ENCODE results near the gene UNC5A.
"Not testable (repeated sequence)": the region's sequence is repeated elsewhere in the genome, so short reads cannot be mapped to it uniquely, and the experiment has no call there.

UNC5A gene

DNA sequence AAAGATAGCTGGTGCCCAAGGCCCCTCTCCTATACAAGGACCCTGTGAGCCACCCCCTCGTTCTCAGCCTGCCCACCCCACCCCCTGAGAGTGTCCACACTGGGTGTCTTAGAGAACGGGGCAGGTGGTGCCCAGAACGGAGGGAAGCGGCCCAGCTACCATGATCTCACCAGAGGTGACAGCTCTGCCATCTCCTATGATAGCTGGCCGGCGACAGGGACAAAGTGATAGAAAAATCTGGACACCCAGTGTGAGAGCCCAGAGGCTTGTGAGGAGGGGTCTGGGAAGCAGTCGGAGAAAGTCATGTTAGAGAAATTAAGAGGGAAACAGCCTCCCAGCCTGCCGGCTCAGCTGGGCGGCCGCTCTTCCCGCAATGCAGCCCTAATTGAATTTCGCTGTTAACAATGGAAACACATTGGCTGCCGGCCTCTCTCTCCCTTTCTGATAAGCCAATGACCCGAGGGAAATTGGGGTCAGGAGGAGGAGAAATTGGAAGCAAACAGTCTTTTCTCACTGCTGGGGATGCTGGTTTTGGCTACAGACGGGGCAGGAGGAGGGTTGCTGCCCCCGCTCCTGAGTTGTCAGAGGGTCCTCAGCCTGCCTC, 56.5 kb downstream of the UNC5A start:
- DNase-seq = no peak

DNA sequence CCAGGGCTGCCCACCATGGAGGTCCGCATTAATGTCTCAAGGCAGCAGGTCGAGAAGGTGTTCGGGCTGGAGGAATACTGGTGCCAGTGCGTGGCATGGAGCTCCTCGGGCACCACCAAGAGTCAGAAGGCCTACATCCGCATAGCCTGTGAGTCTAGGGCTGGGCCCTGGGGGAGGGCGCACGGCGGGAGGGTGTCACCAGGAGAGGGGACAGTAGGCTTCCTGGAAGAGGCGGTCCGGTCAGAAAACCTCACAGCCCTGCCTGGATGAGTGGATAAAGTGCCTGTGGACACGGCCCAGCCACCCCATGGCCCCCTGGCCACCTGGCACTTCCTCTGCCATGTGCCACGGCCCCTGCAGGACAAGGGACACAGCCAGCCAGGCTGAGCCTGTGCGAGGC, 57.8 kb downstream of the UNC5A start:
- DNase-seq = no peak

- DNase-seq = no peak
Observed at GRCh38 chr5:176868731-176869130, 58.4 kb downstream of the UNC5A start.

- no peak for DNase-seq
Observed at GRCh38 chr5:176869501-176870109, 59.2 kb downstream of the UNC5A start.

DNA sequence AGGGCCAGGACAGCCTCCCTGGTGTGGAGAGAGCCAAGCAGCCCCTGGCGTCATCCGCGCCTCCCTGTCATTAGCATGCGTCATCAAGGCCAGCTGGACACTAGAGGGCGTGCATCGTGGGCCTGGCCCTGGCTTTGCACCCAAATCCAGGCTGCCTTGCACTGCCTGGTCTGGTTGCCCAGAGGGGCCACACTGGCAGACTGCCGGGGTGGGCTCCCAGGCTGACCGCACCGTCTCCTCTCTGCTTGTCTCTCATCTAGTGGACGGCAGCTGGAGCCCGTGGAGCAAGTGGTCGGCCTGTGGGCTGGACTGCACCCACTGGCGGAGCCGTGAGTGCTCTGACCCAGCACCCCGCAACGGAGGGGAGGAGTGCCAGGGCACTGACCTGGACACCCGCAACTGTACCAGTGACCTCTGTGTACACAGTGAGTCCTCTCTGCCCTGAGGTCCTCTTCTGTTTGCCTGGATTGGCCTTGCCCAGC, 59.8 kb downstream of the UNC5A start:
- peak; percentile 57 for DNase-seq

GRCh38 chr5:176870644-176871043, 60.3 kb downstream of the UNC5A start:
- DNase-seq = not testable (repeated sequence)

DNA sequence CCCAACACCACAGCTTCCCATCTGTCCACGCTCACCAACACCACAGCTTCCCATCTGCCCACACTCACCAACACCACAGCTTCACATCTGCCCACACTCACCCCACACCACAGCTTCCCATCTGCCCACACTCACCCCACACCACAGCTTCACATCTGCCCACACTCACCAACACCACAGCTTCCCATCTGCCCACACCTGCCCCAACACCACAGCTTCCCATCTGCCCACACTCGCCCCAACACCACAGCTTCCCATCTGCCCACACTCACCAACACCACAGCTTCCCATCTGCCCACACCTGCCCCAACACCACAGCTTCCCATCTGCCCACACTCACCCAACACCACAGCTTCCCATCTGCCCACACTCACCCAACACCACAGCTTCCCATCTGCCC, 62.2 kb downstream of the UNC5A start:
- DNase-seq = not testable (repeated sequence)

DNA sequence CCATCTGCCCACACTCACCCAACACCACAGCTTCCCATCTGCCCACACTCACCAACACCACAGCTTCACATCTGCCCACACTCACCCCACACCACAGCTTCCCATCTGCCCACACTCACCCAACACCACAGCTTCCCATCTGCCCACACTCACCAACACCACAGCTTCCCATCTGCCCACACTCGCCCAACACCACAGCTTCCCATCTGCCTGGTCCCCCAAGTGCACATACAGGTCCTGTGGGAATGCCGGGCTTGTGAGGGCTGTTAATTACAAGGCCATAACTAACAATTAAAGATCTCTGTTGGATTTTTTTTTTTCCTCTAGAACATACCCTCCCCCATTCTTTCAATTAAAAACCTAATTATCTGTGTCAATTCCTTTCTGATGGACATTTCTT, 62.7 kb downstream of the UNC5A start:
- not testable (repeated sequence) for DNase-seq

DNA sequence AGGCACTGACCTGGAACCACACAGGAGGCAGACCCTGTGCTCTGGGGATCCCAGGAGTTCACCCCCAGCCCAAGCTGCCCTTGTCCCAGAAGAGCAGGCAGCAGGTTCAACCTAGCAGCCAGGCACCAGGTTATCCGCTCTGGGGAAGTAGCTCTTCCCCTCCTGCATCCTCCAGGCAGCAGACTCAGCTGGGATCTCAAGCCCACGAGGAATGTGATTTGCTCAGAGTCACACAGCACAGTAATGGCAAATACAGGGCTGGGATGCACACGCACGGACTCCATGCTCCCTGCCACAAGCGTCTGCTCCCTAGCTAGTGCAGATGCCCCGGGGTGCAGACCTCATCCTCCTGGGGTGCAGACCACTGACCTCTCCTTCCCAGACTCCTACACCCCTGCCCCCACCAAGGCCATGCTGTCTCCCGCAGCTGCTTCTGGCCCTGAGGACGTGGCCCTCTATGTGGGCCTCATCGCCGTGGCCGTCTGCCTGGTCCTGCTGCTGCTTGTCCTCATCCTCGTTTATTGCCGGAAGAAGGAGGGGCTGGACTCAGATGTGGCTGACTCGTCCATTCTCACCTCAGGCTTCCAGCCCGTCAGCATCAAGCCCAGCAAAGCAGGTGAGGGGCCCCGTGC, 63.3 kb downstream of the UNC5A start:
- DNase-seq = no peak

- no peak for DNase-seq
Observed at GRCh38 chr5:176874198-176874780, 63.9 kb downstream of the UNC5A start.

DNA sequence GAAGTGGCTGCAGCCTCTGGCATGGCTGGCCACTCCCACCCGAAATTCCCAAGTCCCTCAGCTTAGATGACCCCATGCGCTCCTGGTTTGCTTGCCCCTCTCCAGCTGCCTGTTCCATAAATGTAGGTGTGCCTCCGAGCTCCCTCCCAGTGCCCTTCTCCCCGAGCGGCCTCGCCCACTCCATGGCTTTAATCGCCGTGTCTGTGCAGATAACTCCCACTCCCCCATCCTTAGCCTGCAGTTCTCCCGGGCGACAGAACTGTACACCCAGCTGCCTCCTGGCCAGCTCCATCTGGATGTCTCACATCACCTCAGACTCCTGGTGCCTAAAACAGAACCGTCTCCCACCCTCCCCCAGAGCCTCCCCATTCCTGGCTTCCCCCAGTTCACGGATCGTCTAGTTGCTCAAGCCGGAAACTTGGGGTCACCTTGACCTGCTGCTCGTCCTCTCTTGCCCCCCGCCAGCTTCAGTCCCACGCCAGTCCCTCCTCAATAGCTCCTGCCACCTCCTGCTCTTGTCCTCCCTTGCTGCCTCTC, 64.7 kb downstream of the UNC5A start:
- no peak for DNase-seq

DNA sequence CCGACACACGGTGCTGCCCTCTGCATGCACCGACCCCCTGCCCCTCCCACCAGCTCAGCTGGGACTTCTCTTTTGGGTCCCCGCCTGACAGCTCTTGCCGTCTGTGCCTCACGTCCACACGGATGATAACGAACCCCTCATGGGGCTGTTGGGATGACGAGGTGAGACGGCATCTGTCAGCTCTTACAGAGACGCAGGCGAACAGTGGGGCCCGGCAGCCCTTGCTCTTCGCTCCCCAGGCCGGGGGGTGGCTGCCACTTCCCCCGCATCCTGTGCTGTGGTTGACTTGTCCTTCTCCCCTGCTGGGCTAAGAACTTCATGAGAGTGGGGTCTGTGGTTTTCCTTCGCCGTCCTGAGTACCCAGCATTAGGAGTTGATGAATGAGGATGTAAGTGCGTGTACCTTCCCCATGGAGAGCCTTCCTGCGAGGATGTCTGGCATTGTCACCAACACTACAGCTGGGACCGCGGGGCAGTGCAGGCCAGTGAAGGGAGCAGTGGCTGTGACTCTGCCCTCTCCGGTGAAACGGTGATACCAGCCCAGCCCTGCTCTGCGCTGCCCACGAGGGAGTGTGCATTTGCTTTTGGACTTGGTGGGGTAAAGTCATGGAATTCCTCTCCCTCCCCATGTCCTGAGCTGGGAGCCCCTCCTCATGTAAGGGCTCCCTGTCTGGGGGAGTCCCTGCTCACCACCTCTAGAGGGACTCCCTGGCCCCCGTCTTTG, 65.6 kb downstream of the UNC5A start:
- no peak for DNase-seq

GRCh38 chr5:176876506-176877431, 66.4 kb downstream of the UNC5A start:
- DNase-seq = no peak

DNA sequence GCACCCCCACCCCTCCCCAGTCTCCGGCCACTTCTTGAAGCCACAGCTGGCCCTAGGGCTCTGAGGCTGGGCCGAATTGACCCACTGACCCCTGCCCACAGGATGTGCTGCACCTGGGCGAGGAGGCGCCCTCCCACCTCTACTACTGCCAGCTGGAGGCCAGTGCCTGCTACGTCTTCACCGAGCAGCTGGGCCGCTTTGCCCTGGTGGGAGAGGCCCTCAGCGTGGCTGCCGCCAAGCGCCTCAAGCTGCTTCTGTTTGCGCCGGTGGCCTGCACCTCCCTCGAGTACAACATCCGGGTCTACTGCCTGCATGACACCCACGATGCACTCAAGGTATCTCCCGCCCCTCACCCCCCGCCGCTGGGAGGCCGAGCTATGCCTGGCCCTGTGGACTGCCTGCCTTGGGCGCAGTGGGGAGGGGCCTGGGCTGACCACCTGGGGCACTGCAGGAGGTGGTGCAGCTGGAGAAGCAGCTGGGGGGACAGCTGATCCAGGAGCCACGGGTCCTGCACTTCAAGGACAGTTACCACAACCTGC, 67.5 kb downstream of the UNC5A start:
- no peak for DNase-seq

DNA sequence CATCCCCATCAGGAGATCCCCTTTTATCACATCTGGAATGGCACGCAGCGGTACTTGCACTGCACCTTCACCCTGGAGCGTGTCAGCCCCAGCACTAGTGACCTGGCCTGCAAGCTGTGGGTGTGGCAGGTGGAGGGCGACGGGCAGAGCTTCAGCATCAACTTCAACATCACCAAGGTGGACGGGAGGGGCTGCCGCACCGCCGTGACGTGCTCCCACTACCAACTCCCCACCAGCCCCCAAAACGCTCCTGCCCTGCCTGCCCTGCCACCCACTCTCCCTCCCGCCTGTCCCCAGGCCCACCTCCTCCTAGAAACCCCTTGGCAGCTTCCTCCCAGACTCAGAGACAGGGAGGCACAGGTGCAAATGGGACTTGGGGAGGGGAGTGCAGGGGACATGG, 68.1 kb downstream of the UNC5A start:
- DNase-seq = no peak

DNA sequence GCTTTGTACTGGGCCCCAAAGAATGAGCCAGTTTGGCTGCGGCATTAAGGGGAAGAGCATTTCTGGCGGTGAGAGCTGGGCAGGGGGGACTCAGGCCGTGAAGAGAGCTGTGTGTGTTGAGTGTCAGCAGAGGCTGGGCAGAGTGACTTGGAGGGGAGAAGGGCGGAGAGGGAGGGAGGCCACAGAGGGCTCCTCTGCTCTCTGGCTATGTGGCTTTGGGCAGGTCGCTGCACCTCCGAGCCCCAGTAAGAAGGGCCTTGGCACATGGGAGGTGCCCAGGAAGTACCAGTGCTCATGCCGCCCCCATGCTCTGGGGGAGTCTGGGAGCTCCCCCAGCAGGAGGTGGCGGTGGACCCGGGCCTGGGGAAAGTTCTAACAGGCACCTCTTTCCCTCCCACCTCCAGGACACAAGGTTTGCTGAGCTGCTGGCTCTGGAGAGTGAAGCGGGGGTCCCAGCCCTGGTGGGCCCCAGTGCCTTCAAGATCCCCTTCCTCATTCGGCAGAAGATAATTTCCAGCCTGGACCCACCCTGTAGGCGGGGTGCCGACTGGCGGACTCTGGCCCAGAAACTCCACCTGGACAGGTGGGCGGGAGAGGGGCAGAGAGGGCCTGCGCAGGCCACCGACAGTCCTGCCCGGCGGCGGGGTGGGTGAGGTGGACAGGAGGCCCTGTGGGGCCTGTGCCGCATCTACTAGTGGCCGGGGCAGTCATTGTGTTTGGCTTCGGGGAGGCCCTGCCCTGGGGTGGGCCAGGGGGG, 68.7 kb downstream of the UNC5A start:
- no peak for DNase-seq

DNA sequence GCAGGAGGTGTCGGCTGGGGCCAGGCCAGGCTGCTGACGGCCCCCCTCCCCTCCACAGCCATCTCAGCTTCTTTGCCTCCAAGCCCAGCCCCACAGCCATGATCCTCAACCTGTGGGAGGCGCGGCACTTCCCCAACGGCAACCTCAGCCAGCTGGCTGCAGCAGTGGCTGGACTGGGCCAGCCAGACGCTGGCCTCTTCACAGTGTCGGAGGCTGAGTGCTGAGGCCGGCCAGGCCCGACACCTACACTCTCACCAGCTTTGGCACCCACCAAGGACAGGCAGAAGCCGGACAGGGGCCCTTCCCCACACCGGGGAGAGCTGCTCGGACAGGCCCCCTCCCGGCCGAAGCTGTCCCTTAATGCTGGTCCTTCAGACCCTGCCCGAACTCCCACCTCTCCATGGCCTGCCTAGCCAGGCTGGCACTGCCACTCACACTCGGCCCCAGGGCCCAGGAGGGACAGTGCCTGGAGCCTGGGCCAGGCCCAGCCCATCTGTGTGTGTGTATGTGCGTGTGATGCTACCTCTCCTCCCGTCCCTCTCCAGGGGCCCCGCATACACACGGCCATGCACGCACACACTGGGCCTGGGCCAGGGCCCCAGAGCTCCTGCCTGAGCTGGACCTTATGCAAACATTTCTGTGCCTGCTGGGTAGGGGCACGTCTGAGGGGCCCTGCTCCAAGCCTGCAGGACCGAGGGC, 69.5 kb downstream of the UNC5A start:
- no peak for DNase-seq

- no peak for DNase-seq
Observed at GRCh38 chr5:176880366-176881020, 70.1 kb downstream of the UNC5A start.

GRCh38 chr5:176881021-176881749, 70.8 kb downstream of the UNC5A start:
- DNase-seq = no peak
